Immature natural killer cell (primary cell): ENCODE data around the gene ERFE. TPM values are rescaled to one million over a fixed set of nuclear protein-coding genes. Genes with fewer than 3 reads are reported as not detected.

Experiments
- DNase-seq, 3 donors: peaks; one replicate each; pipeline ENCODE4 v3.0.0; 2022; ENCODE audit warnings: mixed read lengths in 1 of 3
- H3K27ac Mint-ChIP-seq, 6 donors: one replicate each; pipeline ENCODE4 v1.8.0; 2020; ENCODE audit warnings: mixed read lengths in 6 of 6, mild to moderate bottlenecking in 5 of 6, inconsistent platforms in 4 of 6, moderate library complexity in 3 of 6
- H3K27me3 Mint-ChIP-seq, 3 donors: one replicate each; pipeline ENCODE4 v1.8.0; 2020 to 2021; ENCODE audit warnings: low read depth in 3 of 3, mild to moderate bottlenecking in 3 of 3, mixed read lengths in 3 of 3, moderate library complexity in 3 of 3, inconsistent platforms in 1 of 3
- H3K36me3 Mint-ChIP-seq, 3 donors: one replicate each; pipeline ENCODE4 v1.8.0; 2020; ENCODE audit warnings: mixed read lengths in 3 of 3, inconsistent platforms in 2 of 3, mild to moderate bottlenecking in 2 of 3
- H3K4me1 Mint-ChIP-seq, 2 donors: one replicate each; pipeline ENCODE4 v1.8.0; 2020; ENCODE audit warnings: inconsistent platforms in 2 of 2, mild to moderate bottlenecking in 2 of 2, mixed read lengths in 2 of 2, moderate library complexity in 1 of 2
- H3K4me3 Mint-ChIP-seq, 5 donors: one replicate each; pipeline ENCODE4 v1.8.0; 2020; ENCODE audit warnings: mild to moderate bottlenecking in 5 of 5, mixed read lengths in 5 of 5, inconsistent platforms in 3 of 5, moderate library complexity in 3 of 5
- H3K9me3 Mint-ChIP-seq, 6 donors: one replicate each; pipeline ENCODE4 v1.8.0; 2020; ENCODE audit warnings: mild to moderate bottlenecking in 6 of 6, mixed read lengths in 6 of 6, inconsistent platforms in 4 of 6, moderate library complexity in 3 of 6
- polyA plus RNA-seq, 3 donors: library from polyadenylated mRNA; unstranded; fragments of 300-500 nt; fragmentation: Illumina TruSeq; gene quantifications; one replicate each; pipeline ENCODE4 v1.2.3, GENCODE V29; 2021

ERFE gene
- polyA plus RNA-seq, 3 donors from 2014 or later: 4.6 to 6.2 (median 5.7) TPM

- H3K4me1 Mint-ChIP-seq: no peaks in the 10 kb centered on the region
- no peaks in the 10 kb centered on the region for H3K36me3 Mint-ChIP-seq
- no peak overlapping the region for H3K4me3 Mint-ChIP-seq
- H3K9me3 Mint-ChIP-seq: no peaks in the 10 kb centered on the region
- H3K27me3 Mint-ChIP-seq: peaks cover 0 to 2% (median 0%) of the 10 kb centered on the region in 3 donors
- DNase-seq: no peak
- no peak overlapping the region for H3K27ac Mint-ChIP-seq
Observed at GRCh38 chr2:238130111-238130695, 28.6 kb upstream of the ERFE start.

GRCh38 chr2:238130696-238131628 is 27.8 kb upstream of the ERFE start:
- no peaks in the 10 kb centered on the region for H3K9me3 Mint-ChIP-seq
- H3K27me3 Mint-ChIP-seq: peaks cover 0 to 4% (median 0%) of the 10 kb centered on the region in 3 donors
- H3K27ac Mint-ChIP-seq: no peak overlapping the region
- no peak overlapping the region for H3K4me3 Mint-ChIP-seq
- no peaks in the 10 kb centered on the region for H3K36me3 Mint-ChIP-seq
- DNase-seq: no peak
- no peaks in the 10 kb centered on the region for H3K4me1 Mint-ChIP-seq

- no peak overlapping the region for H3K4me3 Mint-ChIP-seq
- H3K36me3 Mint-ChIP-seq: no peaks in the 10 kb centered on the region
- peaks cover 0 to 4% (median 2%) of the 10 kb centered on the region in 3 donors for H3K27me3 Mint-ChIP-seq
- H3K4me1 Mint-ChIP-seq: no peaks in the 10 kb centered on the region
- no peak overlapping the region for H3K27ac Mint-ChIP-seq
- no peak for DNase-seq
- no peaks in the 10 kb centered on the region for H3K9me3 Mint-ChIP-seq
Observed at GRCh38 chr2:238131761-238132462, 26.9 kb upstream of the ERFE start.

GRCh38 chr2:238132463-238133450 is 26.0 kb upstream of the ERFE start:
- H3K27me3 Mint-ChIP-seq: peaks cover 0 to 4% (median 2%) of the 10 kb centered on the region in 3 donors
- no peaks in the 10 kb centered on the region for H3K36me3 Mint-ChIP-seq
- H3K27ac Mint-ChIP-seq: peak overlapping the region in 1 of 6 donors; percentile 80
- H3K4me3 Mint-ChIP-seq: no peak overlapping the region
- H3K4me1 Mint-ChIP-seq: no peaks in the 10 kb centered on the region
- no peaks in the 10 kb centered on the region for H3K9me3 Mint-ChIP-seq
- DNase-seq: no peak

- peak overlapping the region in 1 of 6 donors; percentile 80 for H3K27ac Mint-ChIP-seq
- H3K4me1 Mint-ChIP-seq: no peaks in the 10 kb centered on the region
- H3K27me3 Mint-ChIP-seq: peaks cover 0 to 6% (median 2%) of the 10 kb centered on the region in 3 donors
- H3K9me3 Mint-ChIP-seq: no peaks in the 10 kb centered on the region
- H3K36me3 Mint-ChIP-seq: no peaks in the 10 kb centered on the region
- no peak for DNase-seq
- no peak overlapping the region for H3K4me3 Mint-ChIP-seq
Observed at GRCh38 chr2:238133499-238134392, 25.0 kb upstream of the ERFE start.

- no peaks in the 10 kb centered on the region for H3K4me1 Mint-ChIP-seq
- no peaks in the 10 kb centered on the region for H3K9me3 Mint-ChIP-seq
- peaks cover 0 to 6% (median 2%) of the 10 kb centered on the region in 3 donors for H3K27me3 Mint-ChIP-seq
- no peak overlapping the region for H3K27ac Mint-ChIP-seq
- no peak for DNase-seq
- no peaks in the 10 kb centered on the region for H3K36me3 Mint-ChIP-seq
- H3K4me3 Mint-ChIP-seq: no peak overlapping the region
Observed at GRCh38 chr2:238134393-238134785, 24.4 kb upstream of the ERFE start.

- no peak for DNase-seq
- no peak overlapping the region for H3K27ac Mint-ChIP-seq
Observed at GRCh38 chr2:238135601-238136150, 23.1 kb upstream of the ERFE start.

GRCh38 chr2:238136820-238137537 is 21.8 kb upstream of the ERFE start:
- H3K4me3 Mint-ChIP-seq: no peak overlapping the region
- peaks cover 5 to 6% of the 10 kb centered on the region in 2 donors for H3K4me1 Mint-ChIP-seq
- H3K9me3 Mint-ChIP-seq: no peaks in the 10 kb centered on the region
- no peaks in the 10 kb centered on the region for H3K36me3 Mint-ChIP-seq
- H3K27ac Mint-ChIP-seq: no peak overlapping the region
- peaks cover 0 to 6% (median 2%) of the 10 kb centered on the region in 3 donors for H3K27me3 Mint-ChIP-seq
- no peak for DNase-seq

More at GRCh38 chr2:238135601-238136150, 23.1 kb upstream of the ERFE start:
- peaks cover 0 to 6% (median 2%) of the 10 kb centered on the region in 3 donors for H3K27me3 Mint-ChIP-seq
- H3K4me3 Mint-ChIP-seq: no peak overlapping the region
- no peaks in the 10 kb centered on the region for H3K36me3 Mint-ChIP-seq
- no peaks in the 10 kb centered on the region for H3K9me3 Mint-ChIP-seq
- no peaks in the 10 kb centered on the region for H3K4me1 Mint-ChIP-seq

- H3K27me3 Mint-ChIP-seq: peaks cover 0 to 6% (median 2%) of the 10 kb centered on the region in 3 donors
- H3K4me1 Mint-ChIP-seq: peaks cover 6 to 7% of the 10 kb centered on the region in 2 donors
- H3K9me3 Mint-ChIP-seq: no peaks in the 10 kb centered on the region
- no peak overlapping the region for H3K27ac Mint-ChIP-seq
- H3K4me3 Mint-ChIP-seq: no peak overlapping the region
- DNase-seq: no peak
- no peaks in the 10 kb centered on the region for H3K36me3 Mint-ChIP-seq
Observed at GRCh38 chr2:238137885-238138284, 20.9 kb upstream of the ERFE start.

GRCh38 chr2:238138331-238139195 is 20.2 kb upstream of the ERFE start, which contains the start of gene KLHL30:
TSS of gene KLHL30 (plus strand) at chr2:238138668. CDS start at chr2:238140755, 2,087 bp downstream.
- no peak within 1 kb of the TSS for H3K27ac Mint-ChIP-seq
- H3K4me1 Mint-ChIP-seq: peaks cover 6 to 7% of the 10 kb centered on the region in 2 donors
- no peaks in the 10 kb centered on the region for H3K9me3 Mint-ChIP-seq
- no peak for DNase-seq
- no peak within 1 kb of the TSS for H3K4me3 Mint-ChIP-seq
- no peaks in the 10 kb centered on the region for H3K36me3 Mint-ChIP-seq
- peaks cover 0 to 4% (median 2%) of the 10 kb centered on the region in 3 donors for H3K27me3 Mint-ChIP-seq
